NCI-H526 treated with DMSO at 0.1 percent for 48 hours (cell line): ENCODE data around the gene WDR62.
A peak's percentile ranks its signal among the peaks of the same experiment; 100 is the strongest.

Experiments used
- DNase-seq: peaks from one replicate; lab custom pipeline; 2025; lab: John Stamatoyannopoulos, UW

WDR62 gene

DNA sequence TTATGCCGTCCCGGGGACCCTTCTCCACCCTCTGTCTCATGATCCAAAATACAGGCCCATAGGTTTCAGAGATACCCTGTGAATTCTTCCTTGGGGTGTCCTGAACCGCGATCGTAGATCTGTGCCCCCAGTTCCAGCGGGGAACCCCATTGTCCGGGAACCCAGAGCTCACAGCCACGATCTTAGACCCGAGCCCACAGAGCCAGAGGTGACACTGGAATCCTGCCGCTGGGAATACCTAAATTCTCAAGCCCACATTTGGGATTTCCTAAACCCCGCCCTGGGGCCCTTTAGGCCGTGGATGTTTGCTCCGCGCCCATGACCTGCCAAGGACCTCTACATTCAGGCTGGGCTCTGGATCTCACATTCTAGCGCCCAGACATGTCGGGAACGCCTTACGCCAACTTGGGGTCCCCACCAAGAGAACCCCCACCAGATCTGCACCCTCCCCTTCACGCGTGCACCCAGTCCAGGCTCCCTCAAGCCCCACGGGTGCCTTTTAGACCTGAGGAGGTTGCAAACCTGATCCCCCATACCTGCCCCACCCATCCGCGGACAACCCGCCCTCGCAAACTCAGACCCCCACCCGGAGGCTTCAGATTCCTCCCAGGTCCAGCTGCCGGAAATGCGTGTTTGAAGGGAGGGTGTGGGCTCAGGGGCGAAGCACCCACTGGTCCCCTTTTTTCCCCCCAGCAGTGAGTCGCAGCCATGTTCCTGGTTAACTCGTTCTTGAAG, 85.8 kb downstream of the WDR62 start:
- peak; percentile 66 for DNase-seq

DNA sequence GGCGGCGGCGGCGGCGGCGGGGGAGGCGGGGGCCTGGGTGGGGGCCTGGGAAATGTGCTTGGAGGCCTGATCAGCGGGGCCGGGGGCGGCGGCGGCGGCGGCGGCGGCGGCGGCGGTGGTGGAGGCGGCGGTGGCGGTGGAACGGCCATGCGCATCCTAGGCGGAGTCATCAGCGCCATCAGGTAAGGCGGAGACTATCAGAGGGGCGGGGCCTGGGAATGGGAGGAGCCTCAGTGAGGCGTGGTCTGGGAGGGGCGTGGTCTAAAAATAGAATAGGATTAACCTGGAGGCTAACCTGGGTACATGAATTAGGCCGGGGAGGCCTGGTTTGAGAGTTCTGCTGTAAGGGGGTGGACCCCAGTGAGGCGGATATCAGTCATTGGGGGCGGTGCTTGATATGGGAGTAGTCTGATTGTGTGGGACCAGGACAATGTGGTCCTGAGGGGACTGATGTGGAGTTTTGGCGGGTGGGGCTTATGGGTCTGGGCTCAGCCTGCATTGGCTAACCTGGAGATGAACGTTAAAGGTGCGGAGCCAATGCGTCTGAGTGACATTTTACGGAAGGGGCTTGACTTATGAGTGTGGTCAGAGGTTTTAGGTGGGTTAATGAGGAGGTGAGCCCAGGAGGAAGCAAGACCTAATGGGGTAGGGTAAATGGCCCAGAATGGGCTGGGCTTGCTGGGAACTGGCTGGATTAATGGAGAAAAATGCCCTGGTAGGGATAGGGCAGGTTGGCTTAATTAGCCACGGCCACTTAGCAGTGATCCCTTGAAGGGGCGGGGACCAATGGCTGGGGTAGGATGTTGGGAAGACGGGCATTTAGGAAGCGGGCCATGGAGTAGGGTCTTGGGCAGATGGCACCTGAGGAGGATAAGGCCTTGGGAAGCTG, 86.6 kb downstream of the WDR62 start:
- DNase-seq: peak; percentile 79

DNA sequence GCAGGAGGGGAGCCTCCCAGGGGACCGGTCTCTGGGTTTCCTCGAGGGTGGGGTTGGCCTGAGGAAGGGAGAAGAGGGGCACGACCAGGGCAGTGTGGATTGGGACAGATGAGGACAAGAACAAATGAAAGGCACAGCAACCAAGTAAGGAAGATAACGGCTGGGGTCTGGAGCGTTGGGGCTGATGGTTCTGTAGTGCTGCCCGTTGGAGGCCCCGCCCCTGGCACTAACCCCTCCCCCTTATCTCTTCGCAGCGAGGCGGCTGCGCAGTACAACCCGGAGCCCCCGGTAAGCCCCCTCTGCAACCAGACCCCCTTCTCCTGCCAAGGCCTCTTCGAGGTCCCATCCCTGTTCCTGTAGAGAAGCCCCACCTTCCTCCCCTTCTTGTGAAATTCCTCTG, 87.3 kb downstream of the WDR62 start:
- DNase-seq: no peak

DNA sequence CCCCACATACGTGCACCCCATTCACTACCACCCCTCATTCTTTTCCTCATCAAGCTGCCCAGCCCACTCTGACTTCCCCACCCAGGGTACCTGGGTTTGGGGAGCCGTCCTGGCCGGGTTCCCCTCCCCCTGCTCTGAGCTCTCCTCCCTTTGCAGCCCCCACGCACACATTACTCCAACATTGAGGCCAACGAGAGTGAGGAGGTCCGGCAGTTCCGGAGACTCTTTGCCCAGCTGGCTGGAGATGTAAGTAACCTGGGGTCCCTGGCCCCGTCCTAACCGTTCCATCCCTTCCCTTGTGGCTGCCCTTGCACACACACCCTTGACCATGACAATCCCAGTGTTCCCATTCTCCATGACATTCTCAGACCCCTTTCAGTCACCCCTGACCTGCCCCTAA, 87.8 kb downstream of the WDR62 start:
- DNase-seq: no peak

DNA sequence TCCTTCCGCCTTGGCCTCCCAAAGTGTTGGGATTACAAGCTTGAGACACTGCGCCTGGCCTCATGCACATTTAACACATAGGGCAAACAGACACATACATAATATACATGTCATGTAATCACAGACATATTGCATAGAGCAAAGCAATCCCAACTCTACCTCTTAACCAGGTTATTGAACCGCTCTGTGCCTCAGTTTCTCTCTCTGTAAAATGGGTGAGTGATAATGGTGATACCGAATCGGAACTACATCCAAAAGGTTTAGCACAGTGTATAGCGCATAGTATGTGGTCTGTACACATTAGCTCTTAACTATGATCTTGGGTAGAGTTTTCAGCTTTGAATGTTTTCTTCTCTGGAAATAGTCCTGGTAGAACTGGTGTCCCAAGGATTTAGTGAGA, 89.9 kb downstream of the WDR62 start:
- DNase-seq: no peak

DNA sequence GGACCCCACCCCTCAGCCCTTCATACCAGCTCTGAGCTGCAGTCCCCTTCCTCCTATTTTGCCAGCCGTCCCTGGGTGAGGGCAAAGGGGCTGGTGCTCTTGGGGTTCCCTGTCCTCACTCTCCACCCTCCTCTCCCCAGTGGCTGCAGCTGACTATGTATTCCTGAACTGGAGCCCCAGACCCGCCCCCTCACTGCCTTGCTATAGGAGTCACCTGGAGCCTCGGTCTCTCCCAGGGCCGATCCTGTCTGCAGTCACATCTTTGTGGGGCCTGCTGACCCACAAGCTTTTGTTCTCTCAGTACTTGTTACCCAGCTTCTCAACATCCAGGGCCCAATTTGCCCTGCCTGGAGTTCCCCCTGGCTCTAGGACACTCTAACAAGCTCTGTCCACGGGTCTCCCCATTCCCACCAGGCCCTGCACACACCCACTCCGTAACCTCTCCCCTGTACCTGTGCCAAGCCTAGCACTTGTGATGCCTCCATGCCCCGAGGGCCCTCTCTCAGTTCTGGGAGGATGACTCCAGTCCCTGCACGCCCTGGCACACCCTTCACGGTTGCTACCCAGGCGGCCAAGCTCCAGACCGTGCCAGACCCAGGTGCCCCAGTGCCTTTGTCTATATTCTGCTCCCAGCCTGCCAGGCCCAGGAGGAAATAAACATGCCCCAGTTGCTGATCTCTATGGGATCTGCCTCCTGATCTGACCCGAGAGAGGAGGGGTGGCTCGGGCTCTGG, 95.1 kb downstream of the WDR62 start:
- DNase-seq: no peak

DNA sequence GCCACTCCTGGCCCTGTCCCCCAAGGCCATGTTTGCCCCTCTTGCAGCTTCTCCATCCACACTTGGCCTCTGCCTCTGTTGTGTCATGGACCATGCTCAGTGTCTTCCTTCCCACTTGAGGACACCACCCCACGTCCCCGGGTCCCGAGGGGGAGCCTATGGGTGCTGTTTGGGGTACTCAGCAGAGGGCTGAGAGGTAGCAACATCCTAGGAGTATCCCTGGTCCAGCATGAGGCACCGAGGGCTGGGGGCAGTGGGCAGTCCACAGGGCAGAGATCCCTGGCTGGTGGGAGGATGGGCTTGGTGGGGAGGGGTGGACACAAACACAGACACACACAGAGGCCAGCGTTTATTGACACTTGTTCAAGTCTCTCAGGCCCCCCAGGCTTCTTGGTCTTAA, 95.9 kb downstream of the WDR62 start:
- no peak for DNase-seq

DNA sequence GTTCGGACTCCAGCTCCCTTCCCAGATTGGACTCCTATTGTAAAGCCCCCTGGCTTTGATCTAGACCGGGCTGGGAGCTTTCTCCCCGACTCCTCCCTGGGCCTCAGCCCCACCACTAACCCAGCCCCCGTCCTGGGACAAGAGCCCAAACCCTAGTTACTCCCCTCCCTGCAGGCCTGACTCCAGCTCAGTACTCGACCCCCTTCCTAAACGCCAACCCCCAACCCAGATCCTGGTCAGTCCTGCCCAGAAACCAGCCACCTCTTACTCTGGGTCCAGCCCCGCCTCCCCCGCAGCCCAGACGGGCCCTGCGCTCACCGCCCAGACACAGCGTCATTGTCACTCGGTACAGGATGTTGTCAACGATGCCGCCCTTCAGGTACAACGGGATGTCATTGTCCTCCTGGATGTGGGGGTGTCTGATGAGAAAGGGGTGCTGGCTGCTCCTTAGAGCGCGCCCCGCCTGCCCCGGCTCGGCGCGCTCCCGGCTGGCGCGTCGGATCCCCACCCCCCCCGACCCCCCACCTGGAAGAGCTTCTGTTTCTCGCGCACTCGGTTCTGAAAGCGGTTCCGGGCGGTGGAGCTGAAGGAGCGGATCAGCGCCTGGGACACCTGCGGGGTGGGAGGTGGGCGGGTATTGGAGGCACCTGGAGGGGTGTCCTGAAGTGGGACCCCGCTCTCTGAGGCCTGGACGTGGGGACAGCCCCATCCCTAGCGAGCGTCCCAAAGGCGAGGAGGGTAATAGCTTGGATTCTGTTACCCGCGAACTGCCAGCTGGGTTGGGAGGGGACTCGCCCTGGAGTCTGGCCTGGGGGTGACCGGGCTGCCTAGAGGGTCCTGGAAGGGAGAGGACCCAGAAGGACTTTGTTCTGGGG, 96.7 kb downstream of the WDR62 start:
- DNase-seq: no peak

DNA sequence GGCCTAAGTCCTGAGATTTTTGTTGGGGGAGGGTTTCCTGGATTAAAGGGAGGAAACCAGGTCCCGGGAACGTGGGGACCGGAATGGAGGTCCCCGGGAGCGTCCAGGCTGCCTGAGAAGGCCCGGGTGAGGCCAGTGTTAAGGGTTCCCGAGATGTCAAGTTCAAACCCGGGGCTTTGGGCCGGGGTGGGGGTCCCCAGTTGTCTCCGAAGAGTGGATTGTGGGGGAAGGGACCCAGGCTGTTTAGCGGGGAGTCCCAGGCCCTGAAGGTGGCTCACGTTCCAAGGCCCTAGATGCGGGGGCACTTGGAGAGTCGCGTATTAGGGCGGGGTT, 97.3 kb downstream of the WDR62 start:
- no peak for DNase-seq

DNA sequence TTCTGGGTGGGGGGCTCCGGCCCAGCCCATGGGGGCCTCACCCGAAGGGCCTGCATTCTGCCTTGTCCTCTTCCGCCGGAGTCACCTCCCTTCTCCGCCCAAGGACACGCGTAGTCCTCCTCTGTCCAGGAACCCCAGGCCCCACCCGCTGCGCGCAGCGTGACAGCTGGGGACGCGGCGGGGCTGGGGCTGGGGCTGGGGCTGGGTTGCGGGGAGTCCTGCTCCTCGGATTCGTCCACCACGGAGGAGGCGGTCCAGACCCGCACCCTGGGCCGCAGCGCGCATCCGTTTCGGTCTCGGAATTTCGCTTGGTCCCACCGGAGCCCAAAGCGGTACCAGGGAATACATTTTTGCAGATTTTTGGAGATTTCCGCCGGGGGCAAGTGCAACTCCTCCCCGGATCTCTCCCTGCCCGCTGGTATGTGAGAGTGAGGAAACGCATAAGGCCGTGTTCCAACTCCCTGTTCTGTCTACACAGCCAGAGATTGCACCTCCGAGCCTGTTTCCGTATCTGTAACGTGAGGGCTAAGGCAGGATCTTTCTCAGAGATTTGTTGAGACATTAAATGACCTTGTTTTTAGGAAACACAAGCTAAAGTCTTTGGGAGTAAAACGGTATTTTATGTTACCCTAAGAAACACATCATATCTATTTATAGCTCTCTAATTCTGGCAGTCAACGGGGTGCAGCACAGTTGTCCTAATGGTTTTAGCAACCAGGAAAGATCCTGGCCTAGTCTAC, 97.8 kb downstream of the WDR62 start, which contains the start of gene COX7A1:
Gene COX7A1 (minus strand): TSS at position 96 of the 740 bp plus-strand sequence. CDS start 40 bp downstream, at position 56.
- no peak for DNase-seq

DNA sequence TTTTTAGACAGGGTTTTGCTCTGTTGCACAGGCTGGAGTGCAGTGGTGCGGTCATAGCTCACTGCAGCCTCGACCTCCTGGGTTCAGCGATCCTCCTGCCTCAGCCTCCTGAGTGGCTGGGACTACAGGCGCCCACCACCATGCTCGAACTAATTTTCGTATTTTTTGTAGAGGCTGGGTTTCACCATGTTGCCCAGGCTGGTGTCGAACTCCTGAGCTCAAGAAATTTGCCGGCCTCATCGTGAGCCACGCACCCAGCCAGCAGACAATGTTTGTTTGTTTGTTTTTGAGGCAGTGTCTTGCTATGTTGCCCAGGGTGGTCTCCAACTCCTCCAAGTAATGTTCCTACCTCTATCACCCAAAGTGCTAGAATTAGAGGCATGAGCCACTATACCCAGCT, 98.4 kb downstream of the WDR62 start:
- DNase-seq: no peak
